ENCODE measurements around the gene GNA15.

DNA sequence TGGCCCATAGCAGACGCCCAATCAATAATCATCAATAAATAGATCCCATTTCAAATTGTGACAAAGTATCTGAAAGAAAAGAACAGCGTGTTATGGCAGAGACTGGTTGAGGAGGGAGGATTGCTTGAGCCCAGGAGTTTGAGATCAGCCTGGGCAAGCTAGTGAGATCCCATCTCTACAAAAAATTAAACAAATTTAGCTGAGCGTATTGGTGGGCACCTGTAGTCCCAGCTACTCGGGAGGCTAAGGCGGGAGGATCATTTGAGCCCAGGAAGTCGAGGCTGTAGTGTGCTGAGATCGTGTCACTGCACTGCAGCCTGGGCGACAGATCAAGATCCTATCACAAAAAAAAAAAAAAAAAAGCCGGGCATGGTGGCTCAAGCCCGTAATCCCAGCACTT is 48.1 kb upstream of the GNA15 start:
- TF ChIP-seq, protein P1, sequence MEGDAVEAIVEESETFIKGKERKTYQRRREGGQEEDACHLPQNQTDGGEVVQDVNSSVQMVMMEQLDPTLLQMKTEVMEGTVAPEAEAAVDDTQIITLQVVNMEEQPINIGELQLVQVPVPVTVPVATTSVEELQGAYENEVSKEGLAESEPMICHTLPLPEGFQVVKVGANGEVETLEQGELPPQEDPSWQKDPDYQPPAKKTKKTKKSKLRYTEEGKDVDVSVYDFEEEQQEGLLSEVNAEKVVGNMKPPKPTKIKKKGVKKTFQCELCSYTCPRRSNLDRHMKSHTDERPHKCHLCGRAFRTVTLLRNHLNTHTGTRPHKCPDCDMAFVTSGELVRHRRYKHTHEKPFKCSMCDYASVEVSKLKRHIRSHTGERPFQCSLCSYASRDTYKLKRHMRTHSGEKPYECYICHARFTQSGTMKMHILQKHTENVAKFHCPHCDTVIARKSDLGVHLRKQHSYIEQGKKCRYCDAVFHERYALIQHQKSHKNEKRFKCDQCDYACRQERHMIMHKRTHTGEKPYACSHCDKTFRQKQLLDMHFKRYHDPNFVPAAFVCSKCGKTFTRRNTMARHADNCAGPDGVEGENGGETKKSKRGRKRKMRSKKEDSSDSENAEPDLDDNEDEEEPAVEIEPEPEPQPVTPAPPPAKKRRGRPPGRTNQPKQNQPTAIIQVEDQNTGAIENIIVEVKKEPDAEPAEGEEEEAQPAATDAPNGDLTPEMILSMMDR (IDR thresholded peaks at IDR 0.05), result no peak
- TF ChIP-seq, protein P2, sequence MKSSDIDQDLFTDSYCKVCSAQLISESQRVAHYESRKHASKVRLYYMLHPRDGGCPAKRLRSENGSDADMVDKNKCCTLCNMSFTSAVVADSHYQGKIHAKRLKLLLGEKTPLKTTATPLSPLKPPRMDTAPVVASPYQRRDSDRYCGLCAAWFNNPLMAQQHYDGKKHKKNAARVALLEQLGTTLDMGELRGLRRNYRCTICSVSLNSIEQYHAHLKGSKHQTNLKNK (CRISPR knock-in tag; IDR thresholded peaks at IDR 0.05), result no peak
- no peak for TF ChIP-seq PRRX2 (CRISPR knock-in tag; IDR thresholded peaks at IDR 0.05)
- TF ChIP-seq ZNF121 (CRISPR knock-in tag; IDR thresholded peaks at IDR 0.05), result peak; percentile 71; the same call in 1 of the 2 replicates
- TF ChIP-seq SP1 (CRISPR knock-in tag; conservative IDR thresholded peaks at IDR 0.05), result no peak
- TF ChIP-seq ZNF317 (CRISPR knock-in tag; IDR thresholded peaks at IDR 0.05; ENCODE audit: borderline replicate concordance, low read depth), result no peak
- TF ChIP-seq NFE2L1 (CRISPR knock-in tag; IDR thresholded peaks at IDR 0.05), result no peak
- TF ChIP-seq TEAD4 (CRISPR knock-in tag; IDR thresholded peaks at IDR 0.05), result no peak
- TF ChIP-seq, protein P3, sequence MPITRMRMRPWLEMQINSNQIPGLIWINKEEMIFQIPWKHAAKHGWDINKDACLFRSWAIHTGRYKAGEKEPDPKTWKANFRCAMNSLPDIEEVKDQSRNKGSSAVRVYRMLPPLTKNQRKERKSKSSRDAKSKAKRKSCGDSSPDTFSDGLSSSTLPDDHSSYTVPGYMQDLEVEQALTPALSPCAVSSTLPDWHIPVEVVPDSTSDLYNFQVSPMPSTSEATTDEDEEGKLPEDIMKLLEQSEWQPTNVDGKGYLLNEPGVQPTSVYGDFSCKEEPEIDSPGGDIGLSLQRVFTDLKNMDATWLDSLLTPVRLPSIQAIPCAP (CRISPR knock-in tag; IDR thresholded peaks at IDR 0.05), result no peak
- TF ChIP-seq, protein P4, sequence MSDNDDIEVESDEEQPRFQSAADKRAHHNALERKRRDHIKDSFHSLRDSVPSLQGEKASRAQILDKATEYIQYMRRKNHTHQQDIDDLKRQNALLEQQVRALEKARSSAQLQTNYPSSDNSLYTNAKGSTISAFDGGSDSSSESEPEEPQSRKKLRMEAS (CRISPR knock-in tag; IDR thresholded peaks at IDR 0.05), result no peak
- TF ChIP-seq, protein P5, sequence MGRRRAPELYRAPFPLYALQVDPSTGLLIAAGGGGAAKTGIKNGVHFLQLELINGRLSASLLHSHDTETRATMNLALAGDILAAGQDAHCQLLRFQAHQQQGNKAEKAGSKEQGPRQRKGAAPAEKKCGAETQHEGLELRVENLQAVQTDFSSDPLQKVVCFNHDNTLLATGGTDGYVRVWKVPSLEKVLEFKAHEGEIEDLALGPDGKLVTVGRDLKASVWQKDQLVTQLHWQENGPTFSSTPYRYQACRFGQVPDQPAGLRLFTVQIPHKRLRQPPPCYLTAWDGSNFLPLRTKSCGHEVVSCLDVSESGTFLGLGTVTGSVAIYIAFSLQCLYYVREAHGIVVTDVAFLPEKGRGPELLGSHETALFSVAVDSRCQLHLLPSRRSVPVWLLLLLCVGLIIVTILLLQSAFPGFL (CRISPR knock-in tag; IDR thresholded peaks at IDR 0.05; ENCODE audit: borderline replicate concordance), result no peak
- no peak for TF ChIP-seq ZNF219 (CRISPR knock-in tag; IDR thresholded peaks at IDR 0.05; ENCODE audit: borderline replicate concordance)

Data from WTC11 (cell line).